ENCODE results near the gene FUT6.

FUT6 gene

DNA sequence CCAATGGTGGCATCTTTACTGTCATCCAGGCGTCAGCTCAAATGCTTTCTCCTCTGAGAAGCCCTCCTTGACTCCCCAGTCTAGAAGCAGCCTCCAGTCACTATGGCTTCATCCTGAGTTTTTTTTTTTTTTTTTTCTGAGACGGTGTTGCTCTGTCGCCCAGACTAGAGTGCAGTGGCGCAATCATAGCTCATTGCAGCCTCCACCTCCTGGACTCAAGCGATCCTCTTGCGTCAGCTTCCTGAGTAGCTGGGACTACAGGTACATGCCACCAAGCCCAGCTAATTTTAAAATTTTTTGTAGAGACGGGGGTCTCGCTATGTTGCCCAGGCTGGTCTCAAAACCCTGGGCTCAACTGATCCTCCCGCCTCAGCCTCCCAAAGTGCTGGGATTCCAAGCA is 30.4 kb downstream of the FUT6 start:
- no peak for DNase-seq (ENCODE audit: low read depth)
- H3K4me3 ChIP-seq (ENCODE audit: low read depth, low read length): no peak overlapping the region

DNA sequence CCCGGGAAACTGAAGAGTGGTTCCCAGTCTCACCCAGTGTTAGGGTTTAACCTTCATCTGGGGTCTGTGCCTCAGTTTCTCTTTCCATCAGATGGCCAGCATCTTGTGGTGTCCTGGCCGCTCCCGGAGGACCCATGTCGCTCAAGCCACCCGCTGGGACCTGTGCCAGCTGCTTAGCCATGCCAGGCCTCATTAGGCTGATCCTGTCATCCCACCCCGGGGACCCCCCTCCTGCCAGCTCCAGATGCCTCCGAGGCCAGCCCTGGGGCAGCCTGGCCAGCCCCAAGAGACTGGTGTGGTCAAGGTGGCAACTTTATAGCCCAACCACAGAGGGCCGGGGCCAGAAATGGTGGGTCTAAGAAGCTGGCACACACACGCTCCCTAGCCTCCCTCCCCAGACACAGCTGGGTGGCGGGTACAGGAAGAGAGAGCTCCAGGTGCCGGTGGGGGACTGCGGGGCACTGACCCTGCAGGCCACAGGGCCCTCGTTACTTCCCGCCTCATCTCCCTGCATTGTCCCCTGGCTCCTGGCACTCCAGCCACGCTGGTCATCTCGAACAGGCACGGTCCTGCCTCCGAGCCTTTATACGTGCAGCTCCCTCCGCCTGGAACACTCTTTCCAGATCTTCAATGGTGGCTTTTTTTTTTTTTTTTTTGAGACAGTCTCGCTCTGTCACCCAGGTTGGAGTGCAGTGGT is 31.2 kb downstream of the FUT6 start:
- no peak overlapping the region for H3K4me3 ChIP-seq (ENCODE audit: low read depth, low read length)
- DNase-seq (ENCODE audit: low read depth): no peak

DNA sequence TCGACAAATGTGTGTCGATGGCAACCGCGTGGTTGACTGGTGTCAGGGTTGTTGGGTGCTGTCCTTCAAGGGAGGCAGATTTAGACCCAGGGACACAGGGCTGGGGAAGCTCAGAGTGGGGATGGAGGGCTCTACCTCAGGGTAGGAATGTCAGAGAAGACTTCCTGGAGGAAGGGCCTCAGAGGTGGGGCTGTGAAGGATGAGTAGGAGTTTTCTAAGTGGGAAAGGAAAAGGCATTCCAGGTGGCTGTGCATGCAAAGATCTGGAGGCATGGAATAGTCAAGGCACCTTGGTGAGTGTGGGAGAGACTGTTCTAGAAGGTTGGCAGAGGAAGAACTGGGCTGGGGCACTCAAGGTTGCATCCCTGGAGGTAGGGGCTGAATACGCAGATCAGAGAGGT is 32.6 kb downstream of the FUT6 start:
- H3K4me3 ChIP-seq (ENCODE audit: low read depth, low read length): no peak overlapping the region
- DNase-seq (ENCODE audit: low read depth): no peak

DNA sequence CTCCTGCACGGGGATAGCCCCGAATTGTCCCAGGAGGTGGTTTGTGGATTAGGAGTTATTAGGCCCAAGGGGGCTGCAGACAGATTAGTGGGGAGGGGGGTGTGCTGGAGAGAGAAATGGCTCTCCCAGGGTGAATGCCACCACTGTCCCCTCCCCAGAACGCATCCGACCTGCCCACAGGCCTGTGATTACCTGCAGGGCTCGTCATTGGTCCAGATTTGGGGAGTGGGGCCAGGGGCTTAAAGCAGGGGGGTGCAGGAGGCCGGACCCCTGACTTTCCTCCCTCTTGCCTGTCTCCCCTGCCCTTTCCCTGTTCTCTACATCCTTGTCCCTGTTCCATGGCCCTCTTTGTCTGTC is 33.4 kb downstream of the FUT6 start:
- DNase-seq (ENCODE audit: low read depth): no peak
- no peak overlapping the region for H3K4me3 ChIP-seq (ENCODE audit: low read depth, low read length)

DNA sequence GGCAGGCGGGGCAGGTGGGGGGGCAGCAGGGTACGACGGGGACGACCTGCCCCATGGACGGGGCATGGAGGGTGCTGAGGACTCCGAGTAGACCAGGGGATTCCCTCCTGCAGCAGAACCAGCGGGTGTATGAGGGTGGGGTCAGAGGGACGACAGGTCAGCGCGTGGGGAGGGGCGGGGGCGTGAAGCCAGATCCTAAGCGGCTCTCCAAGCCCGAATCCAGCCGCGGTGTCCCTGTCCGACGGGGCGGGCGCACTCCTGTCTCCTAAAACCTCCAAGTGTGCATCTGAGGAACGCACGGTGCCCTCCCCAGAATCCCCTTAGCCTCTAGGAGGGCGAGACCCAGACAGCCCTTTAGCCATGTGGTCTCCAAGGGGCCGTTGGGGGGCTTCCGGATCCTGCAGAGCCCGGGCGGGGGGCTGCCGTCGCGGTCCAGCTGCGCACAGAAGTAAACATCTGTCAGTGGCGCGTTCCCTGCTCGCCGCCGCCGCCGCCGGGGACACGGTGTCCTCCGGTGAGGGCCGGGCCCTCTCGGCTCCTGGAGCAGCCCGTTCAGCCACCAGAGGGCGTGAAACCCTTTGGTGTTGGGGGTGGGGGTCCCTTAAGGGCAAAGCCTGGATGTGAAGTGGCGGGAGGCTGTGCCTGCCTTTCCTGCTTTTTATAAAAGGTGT is 33.9 kb downstream of the FUT6 start:
- H3K4me3 ChIP-seq (ENCODE audit: low read depth, low read length): no peak overlapping the region

DNA sequence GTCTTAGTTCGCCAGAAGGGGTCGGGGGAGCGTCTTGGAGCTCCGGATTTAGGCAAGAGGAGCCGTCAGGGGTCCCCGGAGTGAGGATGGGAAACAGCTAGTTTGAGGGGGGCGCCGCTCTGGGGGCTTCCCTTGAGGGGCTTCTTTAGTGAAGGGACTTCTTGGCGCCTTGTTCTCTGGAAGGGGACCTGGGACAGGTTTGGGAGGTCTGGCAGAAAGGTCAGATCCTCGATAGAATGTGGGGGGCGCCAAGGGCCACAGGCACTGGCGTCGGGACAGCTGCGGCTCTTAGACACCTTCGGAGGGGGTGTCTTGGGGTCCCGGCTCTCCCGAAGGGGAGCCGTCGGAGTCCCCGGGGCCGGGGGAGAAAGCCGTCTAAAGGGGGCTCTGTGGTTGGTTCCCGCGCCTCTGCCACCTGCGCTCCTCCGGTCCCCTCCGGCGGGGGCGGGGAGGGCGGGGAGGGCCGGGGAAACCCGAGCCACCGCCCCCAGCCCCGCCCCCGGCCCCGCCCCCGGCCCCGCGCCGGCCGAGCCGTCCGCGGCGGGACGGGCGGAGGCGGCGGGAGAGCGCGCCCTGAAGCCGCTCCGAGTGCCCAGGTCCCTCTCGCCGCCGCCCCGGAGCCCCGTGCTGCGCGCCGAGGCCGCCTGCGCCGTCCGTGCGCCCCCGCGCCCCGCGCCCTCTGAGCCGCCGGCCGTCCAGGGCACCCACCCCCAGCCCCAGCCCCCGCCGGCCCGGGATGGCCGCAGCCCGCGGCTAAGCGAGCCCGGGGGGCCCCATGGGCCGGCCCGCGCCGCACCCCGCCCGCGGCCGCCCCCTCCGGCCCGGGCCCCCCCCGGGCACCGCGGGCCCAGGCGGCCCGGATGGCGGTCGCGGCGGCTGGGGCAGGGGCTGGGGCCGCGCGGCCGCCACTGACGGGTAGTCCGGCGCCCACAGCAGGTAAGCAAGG is 34.7 kb downstream of the FUT6 start, which contains the start of gene NRTN:
NRTN (plus strand) TSS at position 552 of the 946 bp plus-strand sequence. CDS start 19,099 bp downstream, outside the sequence.
- peak within 1 kb of the TSS; percentile 43 for H3K4me3 ChIP-seq (ENCODE audit: low read depth, low read length)
- no peak for DNase-seq (ENCODE audit: low read depth)

More for the DNA sequence above, 33.9 kb downstream of the FUT6 start:
- no peak for DNase-seq (ENCODE audit: low read depth)

DNA sequence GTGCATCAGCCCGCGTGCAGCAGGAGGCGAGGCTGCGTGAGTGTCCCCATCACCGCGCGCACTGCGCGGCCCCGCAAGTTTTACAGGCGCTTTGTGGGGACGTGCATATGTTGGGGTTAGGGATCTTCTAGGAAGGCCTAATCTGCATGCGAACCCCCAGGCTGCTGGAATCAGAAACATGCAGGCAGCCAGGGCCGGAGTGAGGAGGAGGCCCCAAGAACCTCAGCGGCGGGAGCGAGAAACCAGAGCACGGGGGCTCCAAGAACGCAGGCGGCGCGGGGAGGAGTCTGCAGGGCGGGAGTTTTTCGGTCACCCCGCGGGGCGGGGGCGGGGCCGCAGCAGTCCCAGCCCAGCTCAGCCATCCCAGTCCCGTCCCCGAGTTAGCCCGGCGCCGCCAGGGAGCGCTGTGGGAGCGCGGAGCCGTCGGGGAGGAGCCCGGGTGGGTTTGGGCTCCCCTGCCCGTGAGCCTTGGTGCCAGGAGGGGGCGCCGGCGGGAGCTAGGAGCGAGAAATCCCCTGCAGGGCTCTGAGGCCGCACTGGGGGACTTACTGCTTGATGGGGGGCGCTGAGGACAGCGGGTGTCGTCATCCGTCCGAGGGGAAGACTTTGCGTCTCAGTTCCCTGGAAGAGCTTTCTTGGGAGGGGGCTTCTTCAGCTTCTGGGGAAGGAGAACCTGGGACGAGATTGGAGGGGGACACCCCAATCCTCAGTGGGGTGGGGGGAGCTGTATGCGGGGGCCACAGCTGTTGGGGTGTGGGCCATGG is 35.6 kb downstream of the FUT6 start:
- H3K4me3 ChIP-seq (ENCODE audit: low read depth, low read length): peak overlapping the region; percentile 43
- DNase-seq (ENCODE audit: low read depth): peak; percentile 44

DNA sequence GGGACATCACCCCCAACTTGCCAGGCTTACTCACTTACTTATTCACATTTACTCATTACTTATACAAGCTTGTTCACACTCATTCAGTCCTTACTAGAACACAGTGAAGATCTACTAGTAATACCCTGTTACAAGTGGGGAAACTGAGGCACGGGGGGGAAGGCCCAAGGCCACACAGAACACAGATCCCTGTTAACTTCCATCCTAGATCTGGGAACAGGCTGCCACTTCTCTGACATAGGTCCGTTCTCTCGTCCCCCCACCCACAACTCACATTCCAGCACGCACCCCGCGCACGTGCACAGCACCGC is 36.1 kb downstream of the FUT6 start:
- no peak for DNase-seq (ENCODE audit: low read depth)
- peak overlapping the region; percentile 43 for H3K4me3 ChIP-seq (ENCODE audit: low read depth, low read length)

DNA sequence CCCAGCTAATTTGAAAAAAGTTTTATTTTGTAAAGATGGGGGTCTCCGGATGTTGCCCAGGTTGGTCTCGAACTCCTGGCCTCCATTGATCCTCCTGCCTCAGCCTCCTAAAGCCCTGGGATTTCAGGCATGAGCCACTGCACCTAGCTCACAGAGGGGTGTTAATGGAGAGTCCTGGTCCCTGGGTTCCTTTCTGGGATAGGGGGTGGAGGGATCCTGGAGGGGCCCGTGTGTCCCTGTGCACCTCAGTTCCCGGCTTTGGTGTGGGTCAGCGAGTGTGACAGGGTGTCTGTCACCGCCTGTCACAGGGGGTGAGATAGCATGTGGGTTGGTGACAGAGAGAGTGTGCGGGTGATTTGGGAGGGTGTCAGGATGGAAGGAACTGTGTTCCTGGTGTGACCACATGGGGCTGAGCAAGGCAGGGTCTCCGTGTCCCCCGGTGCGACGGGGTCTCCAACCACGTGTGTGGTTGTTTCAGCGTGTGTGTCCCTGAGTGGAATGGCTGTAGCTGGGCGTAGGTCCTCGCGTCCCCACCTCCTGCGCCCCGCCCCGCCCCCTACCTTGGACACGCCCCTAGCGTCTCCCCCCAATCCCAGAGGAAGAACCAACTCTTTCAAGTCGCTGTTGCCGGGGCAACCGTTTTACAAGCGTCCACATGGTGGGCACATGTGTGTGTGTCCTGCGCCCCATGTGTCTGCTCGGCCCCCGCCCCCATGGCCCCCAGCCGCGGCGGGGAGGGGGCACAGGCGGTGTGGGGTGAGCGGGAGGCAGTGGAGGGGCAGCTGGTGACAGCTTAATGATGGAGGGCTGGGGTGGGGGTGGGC is 37.5 kb downstream of the FUT6 start:
- no peak overlapping the region for H3K4me3 ChIP-seq (ENCODE audit: low read depth, low read length)

DNA sequence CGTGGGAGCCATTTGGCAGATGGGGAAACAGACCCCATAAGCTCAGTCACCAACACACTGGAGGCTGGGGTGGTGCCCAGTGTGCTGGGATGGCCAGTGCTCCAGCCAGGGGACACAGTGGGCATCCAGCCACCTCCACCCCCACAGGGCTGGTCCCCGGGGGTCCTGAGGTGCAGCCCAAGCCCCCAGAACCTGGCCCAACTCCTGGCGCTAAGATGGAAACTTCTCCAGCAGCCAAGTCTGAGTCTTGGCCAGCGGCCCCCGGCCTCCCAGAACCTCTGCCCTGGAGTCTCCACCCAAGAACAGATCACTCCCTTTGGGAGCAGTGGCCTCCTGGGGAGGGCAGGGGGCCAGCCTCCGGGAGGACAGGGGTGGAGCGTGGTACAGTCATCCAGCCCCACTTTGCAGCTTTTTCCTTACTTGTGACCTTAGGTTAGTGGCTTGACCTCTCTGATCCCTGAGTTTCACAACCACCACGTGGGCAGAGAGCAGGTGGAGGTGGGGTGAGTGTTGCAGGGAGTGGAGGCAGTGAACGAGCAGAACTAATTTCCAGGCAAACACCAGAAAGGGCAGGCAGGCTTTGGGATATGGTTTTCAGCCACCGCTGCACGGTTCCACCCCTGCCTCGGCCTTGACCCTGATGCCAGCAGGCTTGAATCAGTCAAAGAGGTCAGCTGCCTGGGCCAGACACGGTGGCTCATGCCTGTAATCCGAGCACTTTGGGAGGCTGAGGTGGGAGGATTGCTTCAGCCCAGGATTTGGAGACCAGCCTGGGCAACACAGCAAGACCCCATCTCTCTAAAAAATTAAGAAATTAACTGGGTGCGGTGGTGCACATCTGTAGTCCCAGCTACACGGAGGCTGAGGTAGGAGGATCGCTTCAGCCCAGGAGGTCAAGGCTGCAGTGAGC is 38.9 kb downstream of the FUT6 start:
- no peak overlapping the region for H3K4me3 ChIP-seq (ENCODE audit: low read depth, low read length)
- no peak for DNase-seq (ENCODE audit: low read depth)

More for the DNA sequence above, 37.5 kb downstream of the FUT6 start:
- DNase-seq (ENCODE audit: low read depth): no peak

DNA sequence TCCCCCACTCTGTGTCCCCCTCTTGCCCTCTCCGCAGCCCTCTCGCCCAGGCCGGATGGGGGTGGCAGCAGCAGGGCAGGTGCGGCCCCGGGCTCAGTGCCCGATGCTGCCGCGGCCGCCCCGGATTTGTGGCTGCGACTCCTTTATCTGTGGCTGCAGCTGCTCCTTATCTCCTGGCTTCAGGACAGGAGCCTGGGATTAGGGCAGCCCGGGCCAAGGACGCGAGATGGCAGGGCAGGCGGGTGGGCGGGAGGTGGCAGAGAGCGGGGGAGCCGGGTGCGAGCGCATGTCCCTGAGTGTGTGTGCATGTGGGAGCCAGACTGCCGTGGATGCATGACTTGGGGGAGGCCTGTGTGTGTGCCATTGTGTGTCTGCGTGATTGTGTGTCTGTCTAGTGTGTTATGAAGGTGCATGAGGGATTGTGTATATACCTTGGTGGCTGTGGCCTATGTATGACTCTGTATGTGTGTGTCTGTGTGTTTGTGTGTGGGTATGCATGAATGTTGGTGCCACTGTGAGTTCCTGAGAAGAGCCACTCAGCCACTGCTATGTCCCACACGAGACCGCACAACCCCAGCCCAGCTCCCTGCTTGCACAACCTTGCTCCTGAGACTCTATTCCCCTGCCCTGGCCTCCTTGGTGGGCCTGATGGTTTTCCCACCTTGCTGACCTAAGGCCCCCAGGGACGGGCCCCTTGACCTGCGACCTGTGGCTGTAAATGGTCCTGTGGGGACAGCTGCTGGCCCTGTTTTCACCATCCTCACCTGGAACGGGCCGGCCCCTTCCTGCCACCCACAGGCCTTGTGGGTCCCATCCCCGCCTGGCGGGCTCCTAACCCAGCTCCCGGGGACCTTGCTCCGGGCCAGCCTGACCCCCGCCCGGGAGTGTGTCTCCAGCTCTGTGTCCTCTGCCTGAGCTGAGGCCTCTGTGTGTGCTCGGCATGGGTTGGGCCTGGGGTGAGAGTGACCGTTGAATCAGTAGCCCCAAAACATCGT is 40.0 kb downstream of the FUT6 start:
- no peak for DNase-seq (ENCODE audit: low read depth)
- no peak overlapping the region for H3K4me3 ChIP-seq (ENCODE audit: low read depth, low read length)

DNA sequence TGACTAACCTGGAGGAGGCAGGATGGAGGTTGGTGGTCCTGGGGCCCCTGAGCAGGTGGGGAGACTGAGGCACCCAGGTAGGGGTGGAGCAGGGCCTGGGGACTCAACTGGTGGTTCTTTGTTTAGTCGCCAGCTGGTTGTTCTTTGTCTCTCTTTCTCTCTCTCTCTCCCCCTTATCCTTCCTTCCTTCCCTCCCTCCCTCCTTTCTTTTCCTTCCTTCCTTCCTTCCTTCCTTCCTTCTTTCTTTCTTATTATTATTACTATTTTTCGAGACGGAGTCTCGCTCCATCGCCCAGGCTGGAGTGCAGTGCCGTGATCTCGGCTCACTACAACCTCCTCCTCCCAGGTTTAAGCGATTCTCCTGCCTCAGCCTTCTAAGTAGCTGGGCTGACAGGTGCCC is 41.3 kb downstream of the FUT6 start:
- no peak for DNase-seq (ENCODE audit: low read depth)
- no peak overlapping the region for H3K4me3 ChIP-seq (ENCODE audit: low read depth, low read length)

DNA sequence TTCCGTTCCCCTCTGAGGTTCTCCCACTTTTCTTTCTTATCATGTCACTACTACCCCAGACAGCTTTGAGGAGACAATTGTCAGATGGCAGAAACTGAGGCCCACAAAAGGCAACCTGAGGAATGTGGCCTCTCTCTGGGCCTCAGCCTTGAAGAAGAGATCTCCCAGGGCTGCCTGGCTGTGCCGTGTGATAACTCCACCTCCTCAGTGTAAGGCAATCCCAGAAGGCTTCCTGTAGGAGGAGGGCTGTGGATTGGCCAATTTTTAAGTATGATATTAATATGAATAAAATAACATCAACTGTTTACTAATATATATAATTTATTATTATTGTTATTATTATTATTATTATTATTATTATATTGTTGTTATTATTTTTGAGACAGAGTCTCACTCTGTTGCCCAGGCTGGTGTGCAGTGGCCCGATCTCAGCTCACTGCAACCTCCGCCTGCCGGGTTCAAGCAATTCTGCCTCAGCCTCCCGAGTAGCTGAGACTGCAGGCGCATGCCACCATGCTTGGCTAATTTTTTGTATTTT is 44.1 kb downstream of the FUT6 start:
- DNase-seq (ENCODE audit: low read depth): no peak
- H3K4me3 ChIP-seq (ENCODE audit: low read depth, low read length): no peak overlapping the region

DNA sequence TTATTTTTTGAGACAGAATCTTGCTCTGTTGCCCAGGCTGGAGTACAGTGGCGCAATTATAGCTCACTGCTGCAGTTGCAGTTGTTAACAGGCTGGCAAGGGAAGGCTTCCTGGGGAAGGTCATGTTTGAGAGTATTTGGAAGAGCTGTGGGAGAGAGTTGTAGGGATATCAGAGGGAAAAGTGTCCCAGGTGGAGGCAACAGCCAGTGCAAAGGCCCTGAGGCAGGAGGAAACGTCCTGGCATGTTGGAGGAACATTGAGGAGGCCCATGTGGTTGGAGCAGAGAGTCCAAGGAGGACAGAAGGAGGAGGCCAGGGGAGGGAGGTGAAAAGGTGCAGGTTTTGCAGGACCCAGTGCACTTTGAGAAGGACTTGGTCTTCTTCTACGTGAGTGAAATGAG is 46.3 kb downstream of the FUT6 start:
- no peak overlapping the region for H3K4me3 ChIP-seq (ENCODE audit: low read depth, low read length)
- no peak for DNase-seq (ENCODE audit: low read depth)

DNA sequence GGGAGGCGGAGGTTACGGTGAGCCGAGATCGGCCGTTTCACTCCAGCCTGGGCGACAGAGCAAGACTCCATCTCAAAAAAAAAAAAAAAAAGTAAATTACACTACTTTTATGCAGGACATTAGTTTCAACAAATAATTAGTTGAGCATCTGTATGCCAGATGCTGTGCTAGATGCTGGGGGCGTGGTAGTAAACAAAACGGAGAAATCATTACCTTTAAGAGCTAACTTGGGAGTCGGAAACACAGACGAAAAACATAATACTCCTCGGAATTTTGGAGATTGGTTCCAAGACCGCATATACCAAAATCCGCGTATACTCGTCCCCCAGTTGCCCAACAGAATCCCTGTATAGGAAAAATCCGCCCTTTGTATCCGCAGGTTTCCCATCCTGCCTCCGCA is 47.3 kb downstream of the FUT6 start:
- DNase-seq (ENCODE audit: low read depth): no peak
- no peak overlapping the region for H3K4me3 ChIP-seq (ENCODE audit: low read depth, low read length)
